ENCODE measurements around the gene TAF5L.
"Not testable (repeated sequence)": the region's sequence is repeated elsewhere in the genome, so short reads cannot be mapped to it uniquely, and the experiment has no call there.

TAF5L gene

DNA sequence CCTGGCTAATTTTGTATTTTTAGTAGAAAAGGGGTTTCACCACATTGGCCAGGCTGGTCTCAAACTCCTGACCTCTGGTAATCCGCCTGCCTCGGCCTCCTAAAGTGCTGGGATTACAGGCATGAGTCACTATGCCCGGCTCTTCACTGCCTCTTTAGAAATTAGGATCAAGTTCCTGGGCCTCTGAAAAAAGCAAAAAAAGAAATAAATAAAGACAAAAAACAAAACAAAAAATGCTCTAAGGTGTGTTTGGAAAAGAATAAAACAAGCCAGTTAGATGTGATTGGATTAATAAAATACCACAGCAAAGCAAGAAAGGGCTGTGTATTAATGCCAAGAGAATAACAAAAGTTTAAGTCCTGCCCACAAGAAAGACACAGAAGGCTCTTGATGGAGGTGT, 63.2 kb downstream of the TAF5L start:
- no peak for DNase-seq

- no peak for DNase-seq
Measured at GRCh38 chr1:229561141-229561540, 64.8 kb downstream of the TAF5L start.

- DNase-seq: not testable (repeated sequence)
Measured at GRCh38 chr1:229560124-229560523, 65.8 kb downstream of the TAF5L start.

GRCh38 chr1:229559336-229559801, 66.6 kb downstream of the TAF5L start:
- not testable (repeated sequence) for DNase-seq

DNA sequence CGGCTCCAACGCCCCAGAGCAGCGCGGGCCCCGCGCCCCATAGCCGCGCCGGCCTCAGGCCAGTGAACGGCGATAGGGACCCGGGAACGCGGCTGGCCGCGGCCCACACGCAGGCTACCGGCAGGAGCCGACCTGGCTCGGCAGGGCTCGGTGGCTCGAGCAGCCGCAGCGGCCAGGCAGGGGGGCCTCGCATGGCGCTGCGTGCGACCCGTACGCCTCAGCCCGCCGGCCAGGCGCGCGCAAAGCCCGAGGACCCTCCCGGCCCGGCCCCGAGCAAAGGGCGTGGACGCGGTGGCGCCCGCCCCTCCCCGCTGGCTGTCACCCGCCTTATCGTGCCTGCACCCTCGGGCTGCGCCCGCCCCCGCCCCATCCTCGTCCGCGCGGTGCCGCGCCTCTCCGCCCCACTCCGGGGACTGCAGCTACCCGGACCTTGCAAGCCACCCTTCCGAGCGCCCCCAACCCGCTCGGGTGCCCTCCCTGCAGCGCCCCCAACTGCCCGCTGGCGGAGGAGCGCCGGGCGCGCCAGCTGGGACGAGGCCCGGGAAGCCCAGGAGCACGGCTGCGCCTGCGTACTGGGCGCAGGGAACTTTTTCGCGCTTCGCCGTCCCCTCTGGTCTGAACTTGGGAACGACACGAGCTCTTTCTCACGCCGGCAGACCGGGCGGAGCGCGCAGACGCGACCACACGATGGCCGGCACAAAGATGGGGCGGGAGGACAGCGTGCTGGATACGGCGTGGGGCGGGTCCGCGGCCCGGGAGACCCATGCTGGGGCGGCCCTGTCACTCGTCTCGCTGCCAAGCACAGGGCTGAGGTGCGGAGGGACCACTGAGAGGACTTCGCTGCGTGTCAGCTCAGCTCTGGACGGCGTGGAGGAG, 67.2 kb downstream of the TAF5L start, which contains the start of gene ABCB10:
ABCB10 (minus strand) TSS at position 248 of the 876 bp plus-strand sequence; CDS start at position 193, 55 bp downstream.
- peak; percentile 82 for DNase-seq

- DNase-seq: no peak
Measured at GRCh38 chr1:229557913-229558414, 68.0 kb downstream of the TAF5L start.

- no peak for DNase-seq
Measured at GRCh38 chr1:229557200-229557850, 68.6 kb downstream of the TAF5L start.

GRCh38 chr1:229554886-229555621, 70.9 kb downstream of the TAF5L start:
- DNase-seq: no peak

DNA sequence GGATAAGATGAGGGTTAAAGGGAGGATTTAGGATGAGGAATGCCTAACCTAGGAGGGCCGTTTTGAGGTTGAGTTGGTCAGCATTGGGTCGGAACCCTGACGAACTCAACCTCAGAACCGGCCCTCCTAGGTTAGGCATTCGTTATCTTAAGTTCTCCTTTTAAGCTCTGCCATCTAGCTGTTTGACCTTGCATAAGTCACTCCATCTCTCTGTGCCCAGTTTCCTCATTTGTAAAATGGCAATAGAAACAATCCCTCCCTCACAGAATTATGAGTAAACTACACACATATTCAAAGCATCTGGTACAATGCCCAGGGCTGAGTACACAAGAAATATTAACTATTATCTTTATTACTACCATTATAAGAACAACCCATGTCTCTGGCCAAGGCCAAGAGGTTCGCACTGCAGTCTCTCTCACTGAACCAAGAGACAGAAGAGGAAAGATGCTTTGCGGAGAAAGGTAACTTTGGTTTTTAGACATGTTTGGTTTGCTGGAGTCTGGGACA, 72.2 kb downstream of the TAF5L start:
- no peak for DNase-seq

DNA sequence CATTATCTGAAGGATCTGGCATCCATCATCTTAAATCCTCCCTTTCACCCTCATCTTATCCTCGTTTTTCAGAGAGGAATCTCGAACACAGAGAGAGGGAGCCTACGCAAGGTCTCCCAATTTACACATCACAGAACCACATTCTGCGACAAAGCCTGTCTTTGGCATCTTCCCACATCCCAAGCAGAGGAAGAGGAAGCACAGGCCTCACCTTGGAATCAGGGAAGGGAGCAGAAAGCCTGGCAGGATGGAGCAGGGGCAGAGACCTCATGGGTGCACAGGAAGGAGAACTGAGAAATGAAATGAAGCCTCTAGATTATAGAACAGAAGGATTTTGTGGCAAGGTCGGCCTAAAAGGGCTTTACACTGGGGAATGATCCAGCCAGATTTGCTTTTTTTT, 73.2 kb downstream of the TAF5L start:
- DNase-seq: no peak

DNA sequence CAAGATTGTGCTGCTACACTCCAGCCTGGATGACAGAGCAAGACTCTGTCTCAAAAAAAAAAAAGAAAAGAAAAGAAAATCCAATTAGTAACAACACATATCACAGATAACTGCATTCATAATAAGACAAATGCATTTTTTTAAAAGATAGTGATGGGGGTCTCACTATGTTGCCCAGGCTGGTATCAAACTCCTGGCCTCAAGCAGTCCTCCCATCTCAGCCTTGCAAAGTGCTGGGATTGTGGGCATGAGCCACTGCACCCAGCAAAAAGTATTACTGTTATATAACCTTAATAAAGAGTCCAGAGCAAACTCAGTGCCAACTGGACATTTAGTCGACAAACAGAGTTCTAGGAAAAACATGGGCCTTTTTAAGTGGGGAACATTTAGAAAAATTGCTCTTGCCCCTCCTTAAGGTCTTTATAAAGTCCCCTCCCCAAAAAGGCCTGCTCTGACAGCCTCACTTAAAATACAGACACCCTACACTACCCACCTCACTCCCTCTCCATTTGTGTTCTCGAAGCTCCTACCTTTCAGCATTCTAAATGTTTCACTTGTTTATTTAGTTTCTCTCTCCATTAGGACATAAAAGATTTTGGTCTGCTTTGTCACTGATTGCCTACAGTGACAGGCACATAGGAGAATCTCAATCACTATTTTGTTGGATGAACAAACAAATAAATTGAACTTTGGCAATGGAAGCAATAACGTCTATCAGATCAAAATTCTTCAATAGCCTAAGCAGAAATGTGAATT, 74.9 kb downstream of the TAF5L start:
- no peak for DNase-seq

GRCh38 chr1:229547542-229547941, 78.4 kb downstream of the TAF5L start:
- DNase-seq: no peak

GRCh38 chr1:229544587-229544986, 81.3 kb downstream of the TAF5L start:
- no peak for DNase-seq

Data from NCI-H2029 treated with DMSO at 0.1 percent for 48 hours (cell line).